WERI-Rb-1 (cell line): ENCODE measurements around the gene GAL3ST2.

Source experiments
- DNase-seq: peaks from one replicate; pipeline ENCODE4 v3.0.0-alpha.2; 2020
- H3K27ac ChIP-seq: fragments of 250-450 bp; sonication (Bioruptor Pico); 2 replicates; pipeline ENCODE4 v1.5.1; 2020; ENCODE audit warnings: mild to moderate bottlenecking, moderate library complexity
- H3K27me3 ChIP-seq: fragments of 250-450 bp; sonication (Bioruptor Pico); 2 replicates; pipeline ENCODE4 v1.5.1; 2021; ENCODE audit warnings: mild to moderate bottlenecking, low read depth, moderate library complexity; ENCODE audit not compliant: insufficient read depth, severe bottlenecking
- H3K36me3 ChIP-seq: fragments of 250-450 bp; sonication (Bioruptor Pico); 2 replicates; pipeline ENCODE4 v1.5.1; 2020; ENCODE audit warnings: mild to moderate bottlenecking, moderate library complexity
- H3K4me3 ChIP-seq: 2 replicates; pipeline ENCODE4 v1.5.1; 2011; ENCODE audit warnings: low read depth, mild to moderate bottlenecking, control low read depth, low read length
- H3K9me3 ChIP-seq: fragments of 250-450 bp; sonication (Bioruptor Pico); 2 replicates; pipeline ENCODE4 v1.5.1; 2021; ENCODE audit warnings: mild to moderate bottlenecking, moderate library complexity; ENCODE audit not compliant: severe bottlenecking
- CTCF ChIP-seq: IDR thresholded peaks from 2 replicates; pipeline ENCODE4 v1.5.1; 2011; ENCODE audit warnings: low read depth, mild to moderate bottlenecking, control low read depth, inconsistent platforms, low read length

The GAL3ST2 gene

GRCh38 chr2:241743620-241744019, 33.0 kb upstream of the GAL3ST2 start:
- H3K4me3 ChIP-seq: no peak overlapping the region
- TF ChIP-seq CTCF: no peak
- DNase-seq: no peak
- no peak overlapping the region for H3K27ac ChIP-seq
- peaks cover 30% of the 10 kb centered on the region for H3K36me3 ChIP-seq
- peaks cover 6% of the 10 kb centered on the region for H3K9me3 ChIP-seq
- no peaks in the 10 kb centered on the region for H3K27me3 ChIP-seq

DNA sequence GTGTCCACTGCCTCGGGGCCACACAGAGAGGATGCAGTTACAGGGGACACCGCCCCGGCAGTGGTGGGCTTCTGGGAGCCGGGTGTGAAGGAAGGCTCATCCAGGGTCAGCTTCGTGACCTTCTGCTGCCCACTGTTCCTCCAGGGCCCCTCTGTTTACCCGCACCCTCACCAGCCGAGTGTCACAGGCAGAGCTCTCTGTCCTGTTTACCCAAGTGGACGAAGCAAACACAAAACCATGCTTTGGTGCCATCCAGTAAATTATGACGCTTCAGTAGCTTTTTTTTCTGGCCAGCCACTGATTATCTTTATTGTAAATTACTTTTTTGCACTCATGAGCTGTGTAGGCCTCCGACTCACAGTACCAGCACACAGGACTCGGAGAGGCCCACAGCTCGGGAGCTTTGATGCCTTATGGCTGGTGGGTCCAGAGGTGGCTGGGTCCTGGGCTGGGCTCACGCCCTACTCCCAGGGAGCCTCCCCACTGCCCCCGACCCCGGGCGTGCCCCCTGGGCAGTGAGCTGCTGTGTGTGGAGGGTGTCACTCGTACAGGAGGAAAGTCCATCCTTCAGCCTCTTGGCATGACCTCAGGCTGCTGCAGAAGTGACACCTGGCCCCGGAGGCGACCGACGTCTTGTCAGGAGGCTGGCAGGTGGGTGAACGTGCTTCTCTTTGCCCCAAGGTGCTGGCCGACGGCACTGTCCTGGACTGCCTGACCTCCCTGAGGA, 32.4 kb upstream of the GAL3ST2 start:
- Histone ChIP-seq H3K9me3 (peaks cover 6% of the 10 kb centered on the region), H3K4me3 (no peak overlapping the region), H3K27me3 (no peaks in the 10 kb centered on the region), H3K36me3 (peaks cover 33% of the 10 kb centered on the region), H3K27ac (no peak overlapping the region)
- DNase-seq: no peak
- no peak for TF ChIP-seq CTCF

- no peak overlapping the region for H3K27ac ChIP-seq
- H3K9me3 ChIP-seq: peaks cover 6% of the 10 kb centered on the region
- no peak for DNase-seq
- no peak for TF ChIP-seq CTCF
- H3K4me3 ChIP-seq: no peak overlapping the region
- H3K27me3 ChIP-seq: no peaks in the 10 kb centered on the region
- H3K36me3 ChIP-seq: peaks cover 35% of the 10 kb centered on the region
These were observed 31.3 kb upstream of the GAL3ST2 start for GRCh38 chr2:241745276-241745675.

GRCh38 chr2:241746084-241746483, 30.5 kb upstream of the GAL3ST2 start:
- H3K27ac ChIP-seq: no peak overlapping the region

DNA sequence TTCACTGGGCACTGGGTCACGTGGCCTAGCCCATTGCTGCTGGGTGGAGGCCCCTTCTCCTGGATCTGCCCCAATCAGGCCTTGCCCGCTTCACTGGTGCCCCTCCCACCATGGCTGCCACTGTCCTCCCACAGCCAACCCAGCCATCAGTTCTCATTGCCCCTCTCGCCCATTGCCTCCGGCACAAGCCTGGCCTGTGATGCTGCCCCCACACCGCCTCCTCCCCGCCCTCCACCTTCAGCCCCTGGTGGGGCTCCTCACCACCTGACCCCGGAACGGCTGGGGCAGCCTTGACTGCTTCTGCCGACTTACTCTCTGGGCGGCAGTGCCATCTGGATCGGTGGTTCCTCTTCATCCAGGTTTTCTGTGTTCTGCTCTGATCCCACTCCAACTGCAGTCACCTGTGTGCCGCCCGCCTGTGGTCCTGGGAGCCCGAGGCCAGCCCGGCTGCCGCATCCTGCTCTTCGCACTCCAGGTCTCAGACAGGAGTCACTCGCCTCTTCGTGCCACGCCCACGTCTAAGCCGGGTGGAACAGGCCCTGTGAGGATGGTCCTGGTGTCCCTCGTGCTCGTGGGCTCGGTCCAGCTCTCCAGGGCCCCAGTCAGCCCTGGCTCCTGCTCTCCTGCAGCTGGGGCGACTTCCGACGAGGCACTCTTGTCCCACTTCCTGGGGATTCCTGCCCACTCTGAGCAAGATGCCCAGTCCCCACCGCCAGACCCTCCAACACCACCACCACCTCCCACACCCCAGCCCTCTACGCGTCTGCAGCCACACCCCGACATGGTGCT, 28.0 kb upstream of the GAL3ST2 start:
- Histone ChIP-seq H3K27ac (no peak overlapping the region), H3K27me3 (no peaks in the 10 kb centered on the region), H3K9me3 (peaks cover 6% of the 10 kb centered on the region), H3K36me3 (peaks cover 48% of the 10 kb centered on the region), H3K4me3 (no peak overlapping the region)
- no peak for TF ChIP-seq CTCF
- no peak for DNase-seq

More at GRCh38 chr2:241746084-241746483, 30.5 kb upstream of the GAL3ST2 start:
- peaks cover 38% of the 10 kb centered on the region for H3K36me3 ChIP-seq
- no peak overlapping the region for H3K4me3 ChIP-seq
- TF ChIP-seq CTCF: no peak
- H3K27me3 ChIP-seq: no peaks in the 10 kb centered on the region
- H3K9me3 ChIP-seq: peaks cover 6% of the 10 kb centered on the region
- DNase-seq: no peak
